Endodermal cell (in vitro differentiated cells): ENCODE data around the gene VPREB3. TPM values are rescaled to one million over a fixed set of nuclear protein-coding genes. Genes with fewer than 3 reads are reported as not detected.
"Not testable (repeated sequence)": the region's sequence is repeated elsewhere in the genome, so short reads cannot be mapped to it uniquely, and the experiment has no call there.

Experiments used
- DNase-seq: peaks from one replicate; pipeline ENCODE4 v3.0.0-alpha.2; 2017
- H3K27ac ChIP-seq: 2 replicates; pipeline ENCODE4 v1.5.1; 2013; ENCODE audit warnings: mild to moderate bottlenecking, low read depth, low read length, moderate library complexity
- H3K27me3 ChIP-seq: 2 replicates; pipeline ENCODE4 v1.6.1; 2013; ENCODE audit warnings: mild to moderate bottlenecking, low read length, moderate library complexity; ENCODE audit not compliant: insufficient read depth, control insufficient read depth, poor library complexity, severe bottlenecking
- H3K36me3 ChIP-seq: 2 replicates; pipeline ENCODE4 v1.7.0; 2013; ENCODE audit warnings: mild to moderate bottlenecking, low read length, moderate library complexity; ENCODE audit not compliant: control insufficient read depth, insufficient read depth
- H3K4me1 ChIP-seq: one replicate; pipeline ENCODE4 v1.7.0; 2013; ENCODE audit warnings: low read length; ENCODE audit not compliant: control insufficient read depth, insufficient read depth
- H3K4me3 ChIP-seq: 2 replicates; pipeline ENCODE4 v1.5.1; 2013; ENCODE audit warnings: mild to moderate bottlenecking, low read length, moderate library complexity
- H3K9ac ChIP-seq: 2 replicates; pipeline ENCODE4 v1.6.1; 2013; ENCODE audit warnings: mild to moderate bottlenecking, low read length, moderate library complexity; ENCODE audit not compliant: poor library complexity, severe bottlenecking; ENCODE audit errors: extremely low read depth
- H3K9me3 ChIP-seq: 2 replicates; pipeline ENCODE4 v1.6.1; 2013; ENCODE audit warnings: mild to moderate bottlenecking, low read length, moderate library complexity; ENCODE audit not compliant: control insufficient read depth
- H3K27ac Mint-ChIP-seq: 2 replicates; pipeline ENCODE4 v1.8.0; 2020; ENCODE audit warnings: mixed read lengths
- H3K27me3 Mint-ChIP-seq: 2 replicates; pipeline ENCODE4 v1.8.0; 2021; ENCODE audit warnings: mild to moderate bottlenecking, mixed read lengths; ENCODE audit not compliant: insufficient read depth
- H3K36me3 Mint-ChIP-seq: 2 replicates; pipeline ENCODE4 v1.8.0; 2020; ENCODE audit warnings: low read depth, mixed read lengths
- H3K4me1 Mint-ChIP-seq: 2 replicates; pipeline ENCODE4 v1.8.0; 2020; ENCODE audit warnings: mixed read lengths
- H3K4me3 Mint-ChIP-seq: 2 replicates; pipeline ENCODE4 v1.8.0; 2020; ENCODE audit warnings: mild to moderate bottlenecking, moderate library complexity, mixed read lengths
- H3K9me3 Mint-ChIP-seq: 2 replicates; pipeline ENCODE4 v1.8.0; 2020; ENCODE audit warnings: mild to moderate bottlenecking, mixed read lengths
- CTCF ChIP-seq: fragments of 200-600 bp; sonication (generic); conservative IDR thresholded peaks from 2 replicates; pipeline ENCODE4 v1.5.0; 2021; ENCODE audit warnings: antibody characterized with exemption, mild to moderate bottlenecking
- WGBS, 2 experiments: methylation state at CpG; one replicate each; pipeline versions ENCODE4 v1.1.5 to v1.1.7; 2013; ENCODE audit warnings: missing lambda C conversion rate in 2 of 2, mixed read lengths in 1 of 2; ENCODE audit not compliant: insufficient coverage in 1 of 2, insufficient read length in 1 of 2; 5-methylcytosine and 5-hydroxymethylcytosine counted together
- total RNA-seq, 2 donors: library from RNA; stranded (reverse); fragmentation: NEBNext Ultra II Directional in 1 of 2; extraction: Animal tissue kit (Norgen Biotek cat#: 25700) in 1 of 2; gene quantifications; 2 replicates in 1 of 2; 3 replicates in 1 of 2; pipeline ENCODE4 v1.2.1, GENCODE V29; 2021

VPREB3 gene
- total RNA-seq, 2 donors from 2014 or later: not detected

- Histone ChIP-seq H3K36me3 (peaks cover 20% of the 10 kb centered on the region), H3K27ac (no peak overlapping the region), H3K9me3 (no peaks in the 10 kb centered on the region), H3K4me1 (no peaks in the 10 kb centered on the region), H3K27me3 (no peaks in the 10 kb centered on the region), H3K4me3 (no peak overlapping the region), H3K9ac (no peak overlapping the region)
- Mint-ChIP-seq H3K9me3 (peaks cover 17% of the 10 kb centered on the region), H3K4me3 (no peak overlapping the region), H3K27me3 (no peaks in the 10 kb centered on the region), H3K27ac (no peak overlapping the region), H3K4me1 (no peaks in the 10 kb centered on the region), H3K36me3 (peaks cover 41% of the 10 kb centered on the region)
- WGBS, 2 experiments: 63 to 74% methylated on average over 1 to 2 of the region's 2 CpGs
- TF ChIP-seq CTCF: no peak
- DNase-seq: no peak
These were observed 10.9 kb downstream of the VPREB3 start for GRCh38 chr22:23743303-23743705.

GRCh38 chr22:23742505-23743264, 11.5 kb downstream of the VPREB3 start:
- H3K27me3 Mint-ChIP-seq: no peaks in the 10 kb centered on the region
- Histone ChIP-seq H3K36me3 (peaks cover 20% of the 10 kb centered on the region), H3K9me3 (no peaks in the 10 kb centered on the region), H3K4me1 (no peaks in the 10 kb centered on the region), H3K27me3 (no peaks in the 10 kb centered on the region), H3K27ac (no peak overlapping the region), H3K4me3 (no peak overlapping the region), H3K9ac (no peak overlapping the region)
- no peak for DNase-seq
- no peaks in the 10 kb centered on the region for H3K4me1 Mint-ChIP-seq
- no peak for TF ChIP-seq CTCF
- 89 to 100% methylated on average over 4 to 7 of the region's 7 CpGs for WGBS, 2 experiments
- no peak overlapping the region for H3K27ac Mint-ChIP-seq
- peaks cover 17% of the 10 kb centered on the region for H3K9me3 Mint-ChIP-seq
- peaks cover 41% of the 10 kb centered on the region for H3K36me3 Mint-ChIP-seq
- H3K4me3 Mint-ChIP-seq: no peak overlapping the region

- DNase-seq: no peak
- H3K4me1 ChIP-seq: no peaks in the 10 kb centered on the region
These were observed 16.5 kb downstream of the VPREB3 start for GRCh38 chr22:23737696-23738095.

GRCh38 chr22:23728108-23728507, 26.1 kb downstream of the VPREB3 start:
- H3K9me3 Mint-ChIP-seq, H3K4me3 ChIP-seq, H3K36me3 Mint-ChIP-seq, H3K27me3 ChIP-seq, H3K4me3 Mint-ChIP-seq, H3K27ac ChIP-seq, DNase-seq, H3K27me3 Mint-ChIP-seq, H3K9me3 ChIP-seq, H3K9ac ChIP-seq, H3K27ac Mint-ChIP-seq, H3K36me3 ChIP-seq, H3K4me1 ChIP-seq, H3K4me1 Mint-ChIP-seq: not testable (repeated sequence)
- WGBS, 2 experiments: 86 to 96% methylated on average over 4 of the region's 4 CpGs

More at GRCh38 chr22:23737696-23738095, 16.5 kb downstream of the VPREB3 start:
- no peaks in the 10 kb centered on the region for H3K27me3 ChIP-seq
- H3K4me3 ChIP-seq: no peak overlapping the region
- no peaks in the 10 kb centered on the region for H3K36me3 ChIP-seq
- TF ChIP-seq CTCF: no peak
- H3K36me3 Mint-ChIP-seq: peaks cover 6% of the 10 kb centered on the region
- H3K4me3 Mint-ChIP-seq: no peak overlapping the region
- no peaks in the 10 kb centered on the region for H3K9me3 Mint-ChIP-seq
- no peaks in the 10 kb centered on the region for H3K4me1 Mint-ChIP-seq
- no peaks in the 10 kb centered on the region for H3K9me3 ChIP-seq
- H3K27ac Mint-ChIP-seq: no peak overlapping the region
- no peak overlapping the region for H3K27ac ChIP-seq
- H3K9ac ChIP-seq: no peak overlapping the region
- no peaks in the 10 kb centered on the region for H3K27me3 Mint-ChIP-seq
